ENCODE data around the gene DYNLT1. TPM values are rescaled to one million over a fixed set of nuclear protein-coding genes. Genes with fewer than 3 reads are reported as not detected.

DYNLT1 gene
- total RNA-seq, 1 experiment from 2014 or later: 105 TPM

DNA sequence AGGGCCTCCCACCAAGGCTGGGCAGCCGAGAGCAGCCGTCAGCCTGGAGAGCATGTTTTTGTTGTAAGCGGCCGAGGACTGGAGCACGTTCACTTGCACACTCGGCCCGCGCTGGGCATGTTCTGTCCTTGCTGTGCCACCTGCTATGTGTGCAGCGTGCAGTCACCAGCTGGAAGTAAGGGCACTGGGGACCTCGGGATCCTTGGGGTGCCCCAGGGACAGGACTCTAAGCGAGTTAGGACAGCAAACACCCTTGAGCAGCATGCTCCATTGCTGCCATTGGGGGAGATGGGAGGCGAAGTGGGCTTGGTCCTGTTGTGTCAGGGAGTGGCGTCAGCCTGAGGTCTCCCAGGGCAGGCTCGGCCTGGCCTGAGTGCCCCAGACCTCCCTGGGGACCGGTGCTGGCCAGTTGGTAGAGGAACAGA is 18.6 kb downstream of the DYNLT1 start:
- ChIA-PET POLR2A (ENCODE audit: unreplicated experiment) (no interaction called here), CTCF (no interaction called here)
- intact Hi-C loops (cut with micrococcal nuclease; ENCODE audit: unreplicated experiment): no loop called here
- TF ChIP-seq, protein P1, sequence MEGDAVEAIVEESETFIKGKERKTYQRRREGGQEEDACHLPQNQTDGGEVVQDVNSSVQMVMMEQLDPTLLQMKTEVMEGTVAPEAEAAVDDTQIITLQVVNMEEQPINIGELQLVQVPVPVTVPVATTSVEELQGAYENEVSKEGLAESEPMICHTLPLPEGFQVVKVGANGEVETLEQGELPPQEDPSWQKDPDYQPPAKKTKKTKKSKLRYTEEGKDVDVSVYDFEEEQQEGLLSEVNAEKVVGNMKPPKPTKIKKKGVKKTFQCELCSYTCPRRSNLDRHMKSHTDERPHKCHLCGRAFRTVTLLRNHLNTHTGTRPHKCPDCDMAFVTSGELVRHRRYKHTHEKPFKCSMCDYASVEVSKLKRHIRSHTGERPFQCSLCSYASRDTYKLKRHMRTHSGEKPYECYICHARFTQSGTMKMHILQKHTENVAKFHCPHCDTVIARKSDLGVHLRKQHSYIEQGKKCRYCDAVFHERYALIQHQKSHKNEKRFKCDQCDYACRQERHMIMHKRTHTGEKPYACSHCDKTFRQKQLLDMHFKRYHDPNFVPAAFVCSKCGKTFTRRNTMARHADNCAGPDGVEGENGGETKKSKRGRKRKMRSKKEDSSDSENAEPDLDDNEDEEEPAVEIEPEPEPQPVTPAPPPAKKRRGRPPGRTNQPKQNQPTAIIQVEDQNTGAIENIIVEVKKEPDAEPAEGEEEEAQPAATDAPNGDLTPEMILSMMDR (conservative IDR thresholded peaks at IDR 0.05): no peak
- no peak for TF ChIP-seq EZH2 (IDR thresholded peaks at IDR 0.05; ENCODE audit: low read depth)
- BruUV-seq (replicated peaks): no TSS peak
- Histone ChIP-seq H3K9me3 (ENCODE audit: insufficient read depth, low read depth) (no peaks in the 10 kb centered on the region), H3K4me1 (replicated peaks; ENCODE audit: insufficient read depth) (no peaks in the 10 kb centered on the region), H3K36me3 (ENCODE audit: low read depth) (no peaks in the 10 kb centered on the region), H3K9me2 (ENCODE audit: insufficient read depth) (no peaks in the 10 kb centered on the region), H2AFZ (no peak overlapping the region), H3K27ac (no peak overlapping the region), H3F3A (ENCODE audit: insufficient read depth, low read depth) (peaks cover 12% of the 10 kb centered on the region; the same call in 1 of the 2 replicates), H3K4me2 (no peak overlapping the region), H3K27me3 (ENCODE audit: insufficient read depth, low read depth) (no peaks in the 10 kb centered on the region), H4K20me1 (ENCODE audit: insufficient read depth) (no peaks in the 10 kb centered on the region), H3K4me3 (no peak overlapping the region), H3K79me2 (ENCODE audit: low read depth) (no peaks in the 10 kb centered on the region)
- DNase-seq: no peak

DNA sequence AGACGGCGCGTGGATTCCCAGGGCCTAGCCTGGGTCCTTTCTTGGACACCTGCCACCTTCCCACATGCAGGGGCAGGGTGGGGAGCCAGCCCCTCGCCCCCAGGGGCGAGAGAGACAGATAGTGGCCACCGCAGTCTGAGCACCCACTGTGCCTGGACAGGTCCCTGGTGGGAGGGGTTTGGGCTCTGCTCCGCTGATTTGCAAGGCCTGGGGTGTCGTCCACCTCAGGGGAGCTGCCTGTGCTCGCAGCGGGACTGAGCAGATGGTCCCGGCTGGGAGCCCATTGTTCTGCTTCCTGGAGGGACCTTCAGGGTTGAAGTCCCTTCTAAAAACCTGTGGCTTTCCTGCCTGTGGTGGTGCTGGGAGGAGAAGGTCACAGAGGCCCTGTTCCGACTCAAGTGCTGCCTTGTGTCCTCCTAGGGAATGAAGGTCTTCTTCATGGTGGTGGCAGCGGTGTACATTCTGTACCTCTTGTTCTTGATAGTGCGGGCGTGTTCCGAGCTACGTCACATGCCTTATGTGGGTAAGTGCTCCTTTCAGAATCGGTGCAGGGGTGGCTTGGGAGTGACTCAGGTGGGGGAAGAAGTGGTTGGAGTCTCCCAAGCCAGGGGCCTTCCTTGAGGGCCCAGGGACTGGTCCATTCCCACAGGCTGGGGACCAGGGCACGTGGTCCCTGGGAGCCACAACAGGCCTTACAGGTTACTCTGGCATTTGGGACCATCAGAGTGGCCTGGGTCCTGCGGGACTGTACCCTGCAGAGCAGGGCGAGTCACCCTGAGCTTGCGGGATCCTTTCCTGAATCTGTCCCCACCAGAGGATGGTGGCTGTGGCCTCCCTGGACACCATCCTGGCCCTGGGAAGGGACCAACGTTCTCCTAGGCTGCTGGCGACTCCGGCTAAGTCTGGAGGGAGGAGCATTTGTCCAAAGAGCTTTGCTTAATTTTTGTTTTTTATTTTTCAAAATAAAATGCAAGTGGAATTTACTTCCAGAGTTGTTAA is 19.6 kb downstream of the DYNLT1 start:
- TF ChIP-seq EZH2 (IDR thresholded peaks at IDR 0.05; ENCODE audit: low read depth): no peak
- TF ChIP-seq, protein P1 (conservative IDR thresholded peaks at IDR 0.05): no peak
- Histone ChIP-seq H3K27ac (no peak overlapping the region), H2AFZ (no peak overlapping the region), H3K4me3 (no peak overlapping the region), H3K4me2 (no peak overlapping the region), H3K9me3 (ENCODE audit: insufficient read depth, low read depth) (no peaks in the 10 kb centered on the region), H3K4me1 (replicated peaks; ENCODE audit: insufficient read depth) (no peaks in the 10 kb centered on the region), H3F3A (ENCODE audit: insufficient read depth, low read depth) (peaks cover 10% of the 10 kb centered on the region; the same call in 1 of the 2 replicates), H4K20me1 (ENCODE audit: insufficient read depth) (no peaks in the 10 kb centered on the region), H3K9me2 (ENCODE audit: insufficient read depth) (no peaks in the 10 kb centered on the region), H3K79me2 (ENCODE audit: low read depth) (no peaks in the 10 kb centered on the region), H3K27me3 (ENCODE audit: insufficient read depth, low read depth) (no peaks in the 10 kb centered on the region), H3K36me3 (ENCODE audit: low read depth) (no peaks in the 10 kb centered on the region)
- no peak for DNase-seq
- BruUV-seq (replicated peaks): no TSS peak
- ChIA-PET CTCF (no interaction called here), POLR2A (ENCODE audit: unreplicated experiment) (no interaction called here)
- intact Hi-C loops (cut with micrococcal nuclease; ENCODE audit: unreplicated experiment): no loop called here

DNA sequence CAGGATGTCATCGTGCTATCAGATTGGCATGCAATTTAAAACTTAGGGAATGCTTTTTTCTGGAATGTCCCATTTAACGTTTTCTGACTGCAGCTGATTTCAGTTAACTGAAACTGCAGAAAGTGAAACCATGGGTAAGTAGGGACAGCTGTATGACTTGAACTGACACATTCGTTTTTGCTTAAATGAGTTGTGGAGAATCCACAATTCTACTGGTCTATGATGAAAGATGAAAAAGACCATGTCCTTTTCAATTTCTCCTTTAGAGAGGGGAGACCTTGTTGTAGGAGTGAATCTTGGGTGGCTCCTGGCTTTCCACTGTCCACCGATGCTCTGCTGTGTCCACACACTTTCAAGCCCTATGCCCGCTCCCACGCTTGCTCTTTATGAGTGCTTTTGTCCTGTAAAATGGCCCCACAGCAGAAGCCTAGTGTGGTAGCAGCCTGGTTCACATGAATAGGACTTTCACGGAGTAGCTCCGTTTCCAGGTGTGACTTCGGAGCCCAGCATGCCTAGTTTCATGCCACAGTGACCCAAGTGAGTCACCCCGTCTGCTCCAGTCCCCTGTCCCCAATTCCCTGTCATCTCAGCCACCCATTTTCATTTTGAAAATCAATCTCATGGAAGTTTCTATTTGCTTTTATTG is 21.9 kb downstream of the DYNLT1 start:
- no peak overlapping the region for H2AFZ ChIP-seq
- no peaks in the 10 kb centered on the region for H3K36me3 ChIP-seq (ENCODE audit: low read depth)
- no peaks in the 10 kb centered on the region for H3K79me2 ChIP-seq (ENCODE audit: low read depth)
- no peaks in the 10 kb centered on the region for H3K9me3 ChIP-seq (ENCODE audit: insufficient read depth, low read depth)
- intact Hi-C loops (cut with micrococcal nuclease; ENCODE audit: unreplicated experiment): no loop called here
- H3F3A ChIP-seq (ENCODE audit: insufficient read depth, low read depth): no peaks in the 10 kb centered on the region
- TF ChIP-seq, protein P1 (conservative IDR thresholded peaks at IDR 0.05): no peak
- TF ChIP-seq EZH2 (IDR thresholded peaks at IDR 0.05; ENCODE audit: low read depth): no peak
- ChIA-PET CTCF (no interaction called here), POLR2A (ENCODE audit: unreplicated experiment) (no interaction called here)
- no peaks in the 10 kb centered on the region for H4K20me1 ChIP-seq (ENCODE audit: insufficient read depth)
- H3K4me2 ChIP-seq: no peak overlapping the region
- no peak for DNase-seq
- no peaks in the 10 kb centered on the region for H3K27me3 ChIP-seq (ENCODE audit: insufficient read depth, low read depth)
- no TSS peak for BruUV-seq (replicated peaks)
- H3K27ac ChIP-seq: no peak overlapping the region
- H3K9me2 ChIP-seq (ENCODE audit: insufficient read depth): no peaks in the 10 kb centered on the region
- no peak overlapping the region for H3K4me3 ChIP-seq
- no peaks in the 10 kb centered on the region for H3K4me1 ChIP-seq (replicated peaks; ENCODE audit: insufficient read depth)

Data from PC-9 (cell line).